Liver (tissue), 9 donors: ENCODE results near the gene XPNPEP1. TPM values are rescaled to one million over a fixed set of nuclear protein-coding genes. Genes with fewer than 3 reads are reported as not detected.

ENCODE experiments used
- DNase-seq: peaks from one replicate; pipeline ENCODE4 v3.0.0-alpha.2; 2017; ENCODE audit warnings: low spot score
- H3K27ac ChIP-seq, 2 donors: one replicate each; pipeline ENCODE4 v1.7.0; 2013; ENCODE audit warnings: inconsistent platforms in 2 of 2, low read length in 2 of 2, control low read depth in 1 of 2, low read depth in 1 of 2, mild to moderate bottlenecking in 1 of 2
- H3K27me3 ChIP-seq, 4 donors: one replicate each; pipeline versions ENCODE4 v1.6.1 to v1.7.0; 2013; ENCODE audit warnings: low read length in 3 of 4, inconsistent platforms in 1 of 4, mild to moderate bottlenecking in 1 of 4, moderate library complexity in 1 of 4; ENCODE audit not compliant: control insufficient read depth in 4 of 4, insufficient read depth in 4 of 4
- H3K36me3 ChIP-seq, 4 donors: one replicate each; pipeline versions ENCODE4 v1.6.1 to v1.7.0; 2013; ENCODE audit warnings: low read length in 3 of 4, mild to moderate bottlenecking in 3 of 4, low read depth in 1 of 4, moderate library complexity in 1 of 4; ENCODE audit not compliant: control insufficient read depth in 4 of 4, insufficient read depth in 3 of 4
- H3K4me1 ChIP-seq, 4 donors: one replicate each; pipeline versions ENCODE4 v1.6.1 to v1.7.0; 2013; ENCODE audit warnings: low read length in 3 of 4, mild to moderate bottlenecking in 3 of 4, moderate library complexity in 1 of 4; ENCODE audit not compliant: control insufficient read depth in 4 of 4, insufficient read depth in 4 of 4
- H3K4me3 ChIP-seq, 3 donors: one replicate each; pipeline versions ENCODE4 v1.6.1 to v1.7.0; 2013; ENCODE audit warnings: low read length in 3 of 3, control low read depth in 1 of 3, low read depth in 1 of 3, mild to moderate bottlenecking in 1 of 3
- H3K9ac ChIP-seq, 2 donors: one replicate each; pipeline ENCODE4 v1.7.0; 2013; ENCODE audit warnings: low read length in 2 of 2, mild to moderate bottlenecking in 2 of 2, moderate library complexity in 2 of 2, control low read depth in 1 of 2, low read depth in 1 of 2
- H3K9me3 ChIP-seq, 4 donors: one replicate each; pipeline versions ENCODE4 v1.6.1 to v1.7.0; 2013; ENCODE audit warnings: low read length in 3 of 4; ENCODE audit not compliant: control insufficient read depth in 4 of 4
- ATF3 ChIP-seq: IDR thresholded peaks from 2 replicates; pipeline ENCODE4 v1.6.1; 2016; ENCODE audit warnings: antibody characterized with exemption
- CTCF ChIP-seq: fragments of 150-350 bp; IDR thresholded peaks from 2 replicates; pipeline ENCODE4 v1.5.1; 2017; ENCODE audit warnings: improper control_type of control experiment, low read depth, low read length; ENCODE audit not compliant: missing input control
- EGR1 ChIP-seq, 2 donors: IDR thresholded peaks; 2 replicates each; pipeline ENCODE4 v1.6.1; 2016 to 2018; ENCODE audit warnings: antibody characterized with exemption in 2 of 2, low read depth in 2 of 2
- FOXA2 ChIP-seq: IDR thresholded peaks from 2 replicates; pipeline ENCODE4 v1.6.1; 2016; ENCODE audit warnings: antibody characterized with exemption
- HNF4A ChIP-seq, 2 donors: conservative IDR thresholded peaks; 2 replicates each; pipeline ENCODE4 v1.6.1; 2016; ENCODE audit warnings: antibody characterized with exemption in 2 of 2, mild to moderate bottlenecking in 2 of 2
- HNF4G ChIP-seq: IDR thresholded peaks from 2 replicates; pipeline ENCODE4 v1.6.1; 2016; ENCODE audit warnings: antibody characterized with exemption
- JUND ChIP-seq, 2 donors: IDR thresholded peaks; 2 replicates each; pipeline ENCODE4 v1.6.1; 2016; ENCODE audit warnings: antibody characterized with exemption in 2 of 2
- NR2F2 ChIP-seq: IDR thresholded peaks from 2 replicates; pipeline ENCODE4 v1.6.1; 2016; ENCODE audit warnings: antibody characterized with exemption
- REST ChIP-seq: IDR thresholded peaks from 2 replicates; pipeline ENCODE4 v1.6.1; 2016; ENCODE audit warnings: antibody characterized with exemption, mild to moderate bottlenecking
- RXRA ChIP-seq, 2 donors: IDR thresholded peaks; 2 replicates each; pipeline ENCODE4 v1.6.1; 2017 to 2018; ENCODE audit warnings: antibody characterized with exemption in 2 of 2, mild to moderate bottlenecking in 1 of 2
- SP1 ChIP-seq: IDR thresholded peaks from 2 replicates; pipeline ENCODE4 v1.6.1; 2018; ENCODE audit warnings: antibody characterized with exemption, mild to moderate bottlenecking
- YY1 ChIP-seq: IDR thresholded peaks from 2 replicates; pipeline ENCODE4 v1.6.1; 2016; ENCODE audit warnings: antibody characterized with exemption, mild to moderate bottlenecking
- WGBS: extraction: QIAGEN DNeasy Blood & Tissue Kit; methylation state at CpG from one replicate; pipeline ENCODE4 v1.1.7; 2013; 5-methylcytosine and 5-hydroxymethylcytosine counted together
- polyA plus RNA-seq, 2 donors: library from polyadenylated mRNA; stranded (reverse) in 1 of 2; unstranded in 1 of 2; fragments of 200-250 nt in 1 of 2; fragments of >200 nt in 1 of 2; fragmentation: Nextera tagmentation in 1 of 2; extraction: Ambion mirVana in 1 of 2; gene quantifications; one replicate each; pipeline versions ENCODE4 v1.2.1 to v1.2.3, GENCODE V29; 2013 to 2015
- total RNA-seq, 2 donors: library from RNA; depleted of rRNA; stranded (reverse); fragments of >200 nt; gene quantifications; one replicate each; pipeline ENCODE4 v1.2.3, GENCODE V29; 2014
- TF ChIP-seq, protein P1 (sequence below): IDR thresholded peaks from 2 replicates; pipeline ENCODE4 v1.6.1; 2016; ENCODE audit warnings: antibody characterized with exemption
- TF ChIP-seq, protein P2 (sequence below): IDR thresholded peaks from 2 replicates; pipeline ENCODE4 v1.6.1; 2016; ENCODE audit warnings: antibody characterized with exemption
- donor health status: healthy.
- donor health status: healthy.
- donor health status: healthy.
- donor health status: healthy.
- donor health status: healthy.

Gene XPNPEP1
- total and polyA plus RNA-seq, 4 donors, result 9.1 to 38.1 (median 27.3) TPM

GRCh38 chr10:109824206-109824605 lies 99.1 kb downstream of the XPNPEP1 start:
- no peak overlapping the region for H3K4me3 ChIP-seq
- H3K9me3 ChIP-seq, result no peaks in the 10 kb centered on the region
- WGBS, result 15% methylated on average over 1 of the region's 1 CpG
- no peak for TF ChIP-seq JUND (IDR thresholded peaks at IDR 0.05)
- no peak for TF ChIP-seq HNF4A (conservative IDR thresholded peaks at IDR 0.05)
- TF ChIP-seq FOXA2, result no peak
- TF ChIP-seq, protein P1, sequence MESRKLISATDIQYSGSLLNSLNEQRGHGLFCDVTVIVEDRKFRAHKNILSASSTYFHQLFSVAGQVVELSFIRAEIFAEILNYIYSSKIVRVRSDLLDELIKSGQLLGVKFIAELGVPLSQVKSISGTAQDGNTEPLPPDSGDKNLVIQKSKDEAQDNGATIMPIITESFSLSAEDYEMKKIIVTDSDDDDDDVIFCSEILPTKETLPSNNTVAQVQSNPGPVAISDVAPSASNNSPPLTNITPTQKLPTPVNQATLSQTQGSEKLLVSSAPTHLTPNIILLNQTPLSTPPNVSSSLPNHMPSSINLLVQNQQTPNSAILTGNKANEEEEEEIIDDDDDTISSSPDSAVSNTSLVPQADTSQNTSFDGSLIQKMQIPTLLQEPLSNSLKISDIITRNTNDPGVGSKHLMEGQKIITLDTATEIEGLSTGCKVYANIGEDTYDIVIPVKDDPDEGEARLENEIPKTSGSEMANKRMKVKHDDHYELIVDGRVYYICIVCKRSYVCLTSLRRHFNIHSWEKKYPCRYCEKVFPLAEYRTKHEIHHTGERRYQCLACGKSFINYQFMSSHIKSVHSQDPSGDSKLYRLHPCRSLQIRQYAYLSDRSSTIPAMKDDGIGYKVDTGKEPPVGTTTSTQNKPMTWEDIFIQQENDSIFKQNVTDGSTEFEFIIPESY, result no peak
- no peak for TF ChIP-seq EGR1 (IDR thresholded peaks at IDR 0.05; ENCODE audit: low read depth in 2 of 2)
- no peak for TF ChIP-seq NR2F2
- H3K27me3 ChIP-seq, result peaks cover 0 to 2% (median 0%) of the 10 kb centered on the region in 4 donors
- H3K4me1 ChIP-seq, result no peaks in the 10 kb centered on the region
- no peak for DNase-seq
- H3K9ac ChIP-seq, result no peak overlapping the region
- no peaks in the 10 kb centered on the region for H3K36me3 ChIP-seq
- H3K27ac ChIP-seq, result no peak overlapping the region

DNA sequence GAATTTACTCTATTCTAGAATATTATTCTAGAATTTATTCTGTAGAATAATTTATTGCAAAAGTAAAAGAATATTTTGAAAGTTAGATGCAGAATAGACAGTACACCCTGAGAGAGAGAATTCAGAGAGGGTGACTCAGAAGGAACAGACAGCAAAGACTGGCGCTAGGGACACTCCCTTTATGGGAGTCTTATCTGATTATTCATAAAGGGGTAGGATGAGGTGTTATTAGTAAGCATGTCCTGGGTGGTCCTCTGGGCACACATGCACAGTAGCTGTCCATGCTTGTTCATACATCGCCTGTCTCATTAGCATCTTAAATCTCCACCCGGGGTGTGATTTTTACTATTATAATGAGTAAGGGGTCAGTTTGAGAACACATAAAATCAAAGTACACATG lies 100.1 kb downstream of the XPNPEP1 start:
- Histone ChIP-seq H3K27ac (no peak overlapping the region), H3K27me3 (peaks cover 0 to 2% (median 0%) of the 10 kb centered on the region in 4 donors)
- 88% methylated on average over 3 of the region's 3 CpGs for WGBS

GRCh38 chr10:109821672-109822071 lies 101.6 kb downstream of the XPNPEP1 start:
- Histone ChIP-seq H3K9ac (no peak overlapping the region), H3K9me3 (no peaks in the 10 kb centered on the region), H3K4me1 (no peaks in the 10 kb centered on the region), H3K27me3 (peaks cover 0 to 2% (median 0%) of the 10 kb centered on the region in 4 donors), H3K27ac (no peak overlapping the region), H3K4me3 (no peak overlapping the region), H3K36me3 (no peaks in the 10 kb centered on the region)
- 50% methylated on average over 5 of the region's 5 CpGs for whole genome bisulfite sequencing
- TF ChIP-seq, protein P1, result no peak
- TF ChIP-seq YY1, result no peak
- TF ChIP-seq, protein P2, sequence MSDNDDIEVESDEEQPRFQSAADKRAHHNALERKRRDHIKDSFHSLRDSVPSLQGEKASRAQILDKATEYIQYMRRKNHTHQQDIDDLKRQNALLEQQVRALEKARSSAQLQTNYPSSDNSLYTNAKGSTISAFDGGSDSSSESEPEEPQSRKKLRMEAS, result no peak
- no peak for TF ChIP-seq CTCF
- TF ChIP-seq JUND (IDR thresholded peaks at IDR 0.05), result no peak
- TF ChIP-seq ATF3, result no peak
- TF ChIP-seq EGR1 (IDR thresholded peaks at IDR 0.05; ENCODE audit: low read depth in 2 of 2), result no peak
- no peak for TF ChIP-seq REST
- TF ChIP-seq SP1, result no peak
- TF ChIP-seq RXRA (IDR thresholded peaks at IDR 0.05), result no peak
- no peak for TF ChIP-seq NR2F2
- DNase-seq, result no peak

More for the DNA sequence above, 100.1 kb downstream of the XPNPEP1 start:
- H3K36me3 ChIP-seq, result no peaks in the 10 kb centered on the region
- no peaks in the 10 kb centered on the region for H3K4me1 ChIP-seq
- H3K9ac ChIP-seq, result no peak overlapping the region
- no peaks in the 10 kb centered on the region for H3K9me3 ChIP-seq
- TF ChIP-seq HNF4G, result no peak
- H3K4me3 ChIP-seq, result no peak overlapping the region
- no peak for DNase-seq
